Astrocyte (in vitro differentiated cells and primary cell): ENCODE measurements around the gene GID8.

Experiments used
- CTCF ChIP-seq: IDR thresholded peaks from 2 replicates; pipeline ENCODE4 v1.5.1; 2011; ENCODE audit warnings: low read depth, mild to moderate bottlenecking, inconsistent platforms, low read length, moderate library complexity; ENCODE audit not compliant: insufficient read depth
- EZH2 ChIP-seq: IDR thresholded peaks from 2 replicates; pipeline ENCODE4 v1.6.1; 2012; ENCODE audit warnings: mild to moderate bottlenecking, low read length, inconsistent platforms; ENCODE audit not compliant: insufficient read depth

- TF ChIP-seq CTCF (no peak), EZH2 (no peak)
Observed at GRCh38 chr20:62925420-62926228, 12.3 kb upstream of the GID8 start.
